Gastrocnemius medialis (tissue), 4 donors: ENCODE measurements around the gene CERS6. TPM values are rescaled to one million over a fixed set of nuclear protein-coding genes. Genes with fewer than 3 reads are reported as not detected.

Experiments used
- ATAC-seq, 2 donors: fragments of 150-250 bp; one replicate each; pipeline ENCODE4 v1.9.1; 2016
- DNase-seq, 2 donors: peaks; one replicate each; pipeline ENCODE4 v3.0.0-alpha.2; 2019
- H3K27ac ChIP-seq, 4 donors: fragments of 200-600 bp; sonication (generic); 1 replicate in 1 of 4; 2 replicates in 3 of 4; pipeline ENCODE4 v1.5.1; 2016 to 2018; ENCODE audit warnings: mild to moderate bottlenecking in 2 of 4, moderate library complexity in 1 of 4
- H3K27me3 ChIP-seq, 3 donors: fragments of 200-600 bp; sonication (generic) in 2 of 3; 1 replicate in 1 of 3; 2 replicates in 2 of 3; pipeline versions ENCODE4 v1.5.1 to v1.6.0; 2016 to 2019; ENCODE audit warnings: mild to moderate bottlenecking in 1 of 3, moderate library complexity in 1 of 3
- H3K36me3 ChIP-seq, 2 donors: fragments of 200-600 bp; sonication (generic) in 1 of 2; one replicate each; pipeline ENCODE4 v1.5.1; 2017 to 2018
- H3K4me1 ChIP-seq, 2 donors: fragments of 200-600 bp; sonication (generic) in 1 of 2; one replicate each; pipeline ENCODE4 v1.5.1; 2016 to 2017; ENCODE audit warnings: mild to moderate bottlenecking in 2 of 2
- H3K4me3 ChIP-seq, 4 donors: fragments of 200-600 bp; sonication (generic) in 3 of 4; 1 replicate in 1 of 4; 2 replicates in 3 of 4; pipeline ENCODE4 v1.5.1; 2016 to 2019; ENCODE audit warnings: mild to moderate bottlenecking in 2 of 4
- H3K9me3 ChIP-seq, 3 donors: fragments of 200-600 bp; sonication (generic) in 2 of 3; 1 replicate in 1 of 3; 2 replicates in 2 of 3; pipeline ENCODE4 v1.5.1; 2016 to 2019
- POLR2A ChIP-seq, 2 donors: fragments of 450-650 bp; IDR thresholded peaks; one replicate each; pipeline ENCODE4 v1.6.1; 2017; ENCODE audit warnings: antibody characterized with exemption in 2 of 2, mild to moderate bottlenecking in 2 of 2, moderate library complexity in 2 of 2
- in situ Hi-C, 4 donors: fragments of 200-750 bp; cut with MboI; loops; one replicate each; pipeline versions ENCODE4 v1.15.0 to v1.8.0; 2017; ENCODE audit warnings: low sequenced_read_pairs in 4 of 4
- intact Hi-C: fragments of 100-400 bp; cut with DNase I; formaldehyde crosslinking; loops from one replicate; pipeline ENCODE4 v1.15.1; 2023; ENCODE audit warnings: low total_unique reads
- total RNA-seq, 4 donors: library from RNA; depleted of rRNA; stranded (reverse); fragments of >200 nt; gene quantifications; one replicate each; pipeline versions ENCODE4 v1.1.0 to v1.2.3, GENCODE V29; 2016
- TF ChIP-seq, protein P1 (sequence below), 5 experiments: fragments of 450-650 bp in 3 of 5; fragments of 200-600 bp in 2 of 5; sonication (generic) in 2 of 5; IDR thresholded peaks in 4 of 5; conservative IDR thresholded peaks in 1 of 5; 1 replicate in 4 of 5; 2 replicates in 1 of 5; pipeline ENCODE4 v1.5.1; 2016 to 2019; ENCODE audit warnings: antibody characterized with exemption in 5 of 5, mild to moderate bottlenecking in 3 of 5, moderate library complexity in 3 of 5

Gene CERS6
- total RNA-seq, 4 donors from 2014 or later: 11.9 to 18.0 (median 14.7) TPM

DNA sequence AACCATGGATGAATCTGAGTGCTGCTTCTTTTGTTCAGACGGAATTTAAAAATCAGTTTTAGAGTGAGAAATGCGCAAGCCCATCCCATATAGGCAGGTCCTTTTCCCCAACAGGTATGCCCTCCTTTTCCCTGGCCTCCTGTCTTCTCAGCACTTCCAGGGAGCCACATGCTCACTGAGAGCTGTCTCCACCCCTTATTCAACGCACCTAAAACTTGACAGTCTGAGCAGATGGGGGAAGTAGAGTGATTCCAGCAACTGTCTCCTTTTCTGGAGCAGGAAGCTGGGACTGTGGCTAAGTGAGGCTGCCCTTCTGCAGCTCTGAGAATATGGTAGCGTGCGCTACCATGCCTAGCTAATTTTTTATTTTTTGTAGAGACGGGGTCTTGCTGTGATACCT, 293.2 kb downstream of the CERS6 start:
- TF ChIP-seq, protein P1, sequence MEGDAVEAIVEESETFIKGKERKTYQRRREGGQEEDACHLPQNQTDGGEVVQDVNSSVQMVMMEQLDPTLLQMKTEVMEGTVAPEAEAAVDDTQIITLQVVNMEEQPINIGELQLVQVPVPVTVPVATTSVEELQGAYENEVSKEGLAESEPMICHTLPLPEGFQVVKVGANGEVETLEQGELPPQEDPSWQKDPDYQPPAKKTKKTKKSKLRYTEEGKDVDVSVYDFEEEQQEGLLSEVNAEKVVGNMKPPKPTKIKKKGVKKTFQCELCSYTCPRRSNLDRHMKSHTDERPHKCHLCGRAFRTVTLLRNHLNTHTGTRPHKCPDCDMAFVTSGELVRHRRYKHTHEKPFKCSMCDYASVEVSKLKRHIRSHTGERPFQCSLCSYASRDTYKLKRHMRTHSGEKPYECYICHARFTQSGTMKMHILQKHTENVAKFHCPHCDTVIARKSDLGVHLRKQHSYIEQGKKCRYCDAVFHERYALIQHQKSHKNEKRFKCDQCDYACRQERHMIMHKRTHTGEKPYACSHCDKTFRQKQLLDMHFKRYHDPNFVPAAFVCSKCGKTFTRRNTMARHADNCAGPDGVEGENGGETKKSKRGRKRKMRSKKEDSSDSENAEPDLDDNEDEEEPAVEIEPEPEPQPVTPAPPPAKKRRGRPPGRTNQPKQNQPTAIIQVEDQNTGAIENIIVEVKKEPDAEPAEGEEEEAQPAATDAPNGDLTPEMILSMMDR (IDR thresholded peaks at IDR 0.05 in 4 of 5, conservative IDR thresholded peaks at IDR 0.05 in 1 of 5): no peak
- TF ChIP-seq POLR2A (IDR thresholded peaks at IDR 0.05): no peak
- intact Hi-C loops: no loop called here

GRCh38 chr2:168751104-168751740, 295.1 kb downstream of the CERS6 start:
- Histone ChIP-seq H3K36me3 (no peaks in the 10 kb centered on the region), H3K4me1 (peaks cover 6 to 24% of the 10 kb centered on the region in 2 donors)

More for the DNA sequence above, 293.2 kb downstream of the CERS6 start:
- Histone ChIP-seq H3K27me3 (no peaks in the 10 kb centered on the region), H3K4me3 (no peak overlapping the region), H3K4me1 (peaks cover 6 to 24% of the 10 kb centered on the region in 2 donors), H3K27ac (no peak overlapping the region), H3K36me3 (no peaks in the 10 kb centered on the region), H3K9me3 (no peaks in the 10 kb centered on the region)
- DNase-seq (no peak), ATAC-seq (no peak)
- in situ Hi-C loops: no loop called here

GRCh38 chr2:168752361-168752760, 296.3 kb downstream of the CERS6 start:
- Histone ChIP-seq H3K4me3 (no peak overlapping the region), H3K9me3 (no peaks in the 10 kb centered on the region), H3K36me3 (no peaks in the 10 kb centered on the region), H3K4me1 (peaks cover 9 to 31% of the 10 kb centered on the region in 2 donors), H3K27ac (no peak overlapping the region), H3K27me3 (no peaks in the 10 kb centered on the region)
- in situ Hi-C loops: loop anchor here in 2 of 4 donors (5.0 to 10.0 kb wide), 2 partner anchors 405 to 408 kb away; no protein-coding TSS in a partner anchor
- intact Hi-C loops: no loop called here
- no peak for DNase-seq
- TF ChIP-seq, protein P1 (IDR thresholded peaks at IDR 0.05 in 4 of 5, conservative IDR thresholded peaks at IDR 0.05 in 1 of 5): no peak
- TF ChIP-seq POLR2A (IDR thresholded peaks at IDR 0.05): no peak
- no peak for ATAC-seq

More at GRCh38 chr2:168751104-168751740, 295.1 kb downstream of the CERS6 start:
- in situ Hi-C loops (loop anchor here in 2 of 4 donors (5.0 to 10.0 kb wide), 2 partner anchors 404 to 406 kb away; no protein-coding TSS in a partner anchor), intact Hi-C loops (no loop called here)
- DNase-seq (no peak), ATAC-seq (no peak)
- Histone ChIP-seq H3K27ac (no peak overlapping the region), H3K9me3 (no peaks in the 10 kb centered on the region), H3K4me3 (no peak overlapping the region), H3K27me3 (no peaks in the 10 kb centered on the region)
- no peak for TF ChIP-seq POLR2A (IDR thresholded peaks at IDR 0.05)
- TF ChIP-seq, protein P1 (IDR thresholded peaks at IDR 0.05 in 4 of 5, conservative IDR thresholded peaks at IDR 0.05 in 1 of 5): no peak

- TF ChIP-seq, protein P1 (IDR thresholded peaks at IDR 0.05 in 4 of 5, conservative IDR thresholded peaks at IDR 0.05 in 1 of 5): no peak
- TF ChIP-seq POLR2A (IDR thresholded peaks at IDR 0.05): no peak
- DNase-seq (no peak), ATAC-seq (no peak)
- in situ Hi-C loops (loop anchor here in 2 of 4 donors (5.0 to 10.0 kb wide), 2 partner anchors 407 to 409 kb away; no protein-coding TSS in a partner anchor), intact Hi-C loops (no loop called here)
- Histone ChIP-seq H3K4me1 (peaks cover 12 to 29% of the 10 kb centered on the region in 2 donors), H3K27ac (no peak overlapping the region), H3K9me3 (no peaks in the 10 kb centered on the region), H3K36me3 (no peaks in the 10 kb centered on the region), H3K4me3 (no peak overlapping the region), H3K27me3 (no peaks in the 10 kb centered on the region)
These were observed 297.8 kb downstream of the CERS6 start for GRCh38 chr2:168753765-168754329.
